GM18508 (cell line): Measurements from ENCODE around the gene MYO6.
A peak's percentile ranks its signal among the peaks of the same experiment; 100 is the strongest.
"Not testable (repeated sequence)": the region's sequence is repeated elsewhere in the genome, so short reads cannot be mapped to it uniquely, and the experiment has no call there.

Experiments
- ATAC-seq: cut with Tn5 transposase; IDR thresholded peaks from one replicate; pipeline ENCODE4 v1.9.1; 2021; ENCODE audit warnings: moderate number of reproducible peaks; ENCODE audit not compliant: insufficient read depth, unreplicated experiment

MYO6 gene

GRCh38 chr6:75870389-75870788, 121.3 kb downstream of the MYO6 start:
- no peak for ATAC-seq

- ATAC-seq = no peak
Measured at GRCh38 chr6:75874224-75874623, 125.2 kb downstream of the MYO6 start.

- no peak for ATAC-seq
Measured at GRCh38 chr6:75876152-75876551, 127.1 kb downstream of the MYO6 start.

GRCh38 chr6:75880305-75880704, 131.3 kb downstream of the MYO6 start:
- ATAC-seq = no peak

GRCh38 chr6:75882734-75883133, 133.7 kb downstream of the MYO6 start:
- ATAC-seq = no peak

GRCh38 chr6:75884822-75885221, 135.8 kb downstream of the MYO6 start:
- no peak for ATAC-seq

- no peak for ATAC-seq
Measured at GRCh38 chr6:75892384-75892783, 143.3 kb downstream of the MYO6 start.

GRCh38 chr6:75893058-75893775, 144.2 kb downstream of the MYO6 start:
- ATAC-seq = peak; percentile 59

GRCh38 chr6:75893776-75894152, 144.7 kb downstream of the MYO6 start:
- no peak for ATAC-seq

GRCh38 chr6:75896526-75896925, 147.5 kb downstream of the MYO6 start:
- no peak for ATAC-seq

- not testable (repeated sequence) for ATAC-seq
Measured at GRCh38 chr6:75900216-75900615, 151.2 kb downstream of the MYO6 start.

- not testable (repeated sequence) for ATAC-seq
Measured at GRCh38 chr6:75905129-75905528, 156.1 kb downstream of the MYO6 start.

- ATAC-seq = no peak
Measured at GRCh38 chr6:75906871-75907270, 157.8 kb downstream of the MYO6 start.

- ATAC-seq = no peak
Measured at GRCh38 chr6:75907444-75907843, 158.4 kb downstream of the MYO6 start.

GRCh38 chr6:75913040-75913439, 164.0 kb downstream of the MYO6 start:
- ATAC-seq = no peak

GRCh38 chr6:75922226-75922625, 173.2 kb downstream of the MYO6 start:
- no peak for ATAC-seq

GRCh38 chr6:75926293-75927168, 177.5 kb downstream of the MYO6 start:
- ATAC-seq = no peak

GRCh38 chr6:75931011-75931680, 182.1 kb downstream of the MYO6 start:
- ATAC-seq = no peak

- ATAC-seq = no peak
Measured at GRCh38 chr6:75932067-75932466, 183.0 kb downstream of the MYO6 start.

GRCh38 chr6:75933387-75933975, 184.4 kb downstream of the MYO6 start:
- no peak for ATAC-seq
